ENCODE results near the gene RECK.

RECK gene

GRCh38 chr9:36101916-36102741, 65.4 kb downstream of the RECK start:
- DNase-seq (ENCODE audit: extremely low spot score): no peak
- ChIA-PET CTCF (interaction anchor here (0.6 to 11.4 kb wide), 36 partner anchors 8 to 257 kb away, joined by 3 to 262 read pairs (median 5); partner anchors contain the start of genes CCIN, CLTA, GLIPR2 and OR2S2), POLR2A (no interaction called here)
- no peak for TF ChIP-seq CTCF (IDR thresholded peaks at IDR 0.05; ENCODE audit: control extremely low read depth, extremely low read depth, low read depth, missing control alignments)

- CTCF ChIA-PET: interaction anchor here (0.6 to 11.4 kb wide), 36 partner anchors 9 to 256 kb away, joined by 3 to 262 read pairs (median 5); partner anchors contain the start of genes CCIN, CLTA, GLIPR2 and OR2S2
- POLR2A ChIA-PET: no interaction called here
- peak; percentile 87 for TF ChIP-seq CTCF (IDR thresholded peaks at IDR 0.05; ENCODE audit: control extremely low read depth, extremely low read depth, low read depth, missing control alignments)
- DNase-seq (ENCODE audit: extremely low spot score): peak; percentile 80
Measured at GRCh38 chr9:36102742-36103495, 66.2 kb downstream of the RECK start.

- ChIA-PET CTCF (interaction anchor here (1.2 kb wide), 2 partner anchors 55 to 59 kb away, joined by 3 to 6 read pairs; no protein-coding TSS in a partner anchor), POLR2A (no interaction called here)
- TF ChIP-seq CTCF (IDR thresholded peaks at IDR 0.05; ENCODE audit: control extremely low read depth, extremely low read depth, low read depth, missing control alignments): no peak
- DNase-seq (ENCODE audit: extremely low spot score): no peak
Measured at GRCh38 chr9:36109071-36109470, 72.4 kb downstream of the RECK start.

GRCh38 chr9:36110434-36110833, 73.7 kb downstream of the RECK start:
- DNase-seq (ENCODE audit: extremely low spot score): no peak
- TF ChIP-seq CTCF (IDR thresholded peaks at IDR 0.05; ENCODE audit: control extremely low read depth, extremely low read depth, low read depth, missing control alignments): no peak
- POLR2A ChIA-PET: no interaction called here
- CTCF ChIA-PET: interaction anchor here (1.0 to 9.5 kb wide), 3 partner anchors 7 to 218 kb away, joined by 3 to 112 read pairs (median 7); no protein-coding TSS in a partner anchor

GRCh38 chr9:36112516-36112915, 75.8 kb downstream of the RECK start:
- no peak for DNase-seq (ENCODE audit: extremely low spot score)
- ChIA-PET POLR2A (interaction anchor here (0.6 kb wide), 1 partner anchor 20 kb away, joined by 3 read pairs; no protein-coding TSS in a partner anchor), CTCF (interaction anchor here (1.2 to 9.5 kb wide), 3 partner anchors 9 to 54 kb away, joined by 3 to 112 read pairs (median 13); no protein-coding TSS in a partner anchor)
- TF ChIP-seq CTCF (IDR thresholded peaks at IDR 0.05; ENCODE audit: control extremely low read depth, extremely low read depth, low read depth, missing control alignments): no peak

- DNase-seq (ENCODE audit: extremely low spot score): no peak
- ChIA-PET CTCF (interaction anchor here (0.9 to 9.5 kb wide), 5 partner anchors 11 to 215 kb away, joined by 3 to 112 read pairs (median 3); no protein-coding TSS in a partner anchor), POLR2A (no interaction called here)
Measured at GRCh38 chr9:36113999-36114398, 77.3 kb downstream of the RECK start.

More at GRCh38 chr9:36113999-36114398, 77.3 kb downstream of the RECK start:
- no peak for TF ChIP-seq CTCF (IDR thresholded peaks at IDR 0.05; ENCODE audit: control extremely low read depth, extremely low read depth, low read depth, missing control alignments)

Measured in GM10248 (cell line).